ENCODE measurements around the gene TAAR2. TPM values are rescaled to one million over a fixed set of nuclear protein-coding genes. Genes with fewer than 3 reads are reported as not detected.

Gene TAAR2
- total and polyA plus RNA-seq, 2 donors (not counting 1 experiment from before 2014, with no cell fraction given) = not detected

GRCh38 chr6:132634796-132635195 is 10.7 kb upstream of the TAAR2 start:
- DNase-seq (ENCODE audit: low read depth in 2 of 2) = no peak
- Histone ChIP-seq H3K4me1 (ENCODE audit: control insufficient read depth, extremely low read depth, insufficient read depth, low read length) (no peaks in the 10 kb centered on the region), H3K27me3 (ENCODE audit: control insufficient read depth, insufficient read depth, low read length) (no peaks in the 10 kb centered on the region), H3K9me3 (ENCODE audit: control insufficient read depth, insufficient read depth, low read depth, low read length) (no peaks in the 10 kb centered on the region), H3K36me3 (ENCODE audit: control insufficient read depth, insufficient read depth, low read length) (no peaks in the 10 kb centered on the region), H3K9ac (ENCODE audit: insufficient read depth, low read length) (no peak overlapping the region), H3K4me2 (ENCODE audit: extremely low read depth, insufficient read depth, low read length) (no peak overlapping the region), H3K4me3 (replicated peaks in 1 of 4; ENCODE audit: control extremely low read depth in 1 of 4, insufficient read depth in 1 of 4, low read depth in 3 of 4, low read length in 4 of 4) (no peak overlapping the region), H2AFZ (ENCODE audit: low read length) (no peak overlapping the region), H4K20me1 (ENCODE audit: control insufficient read depth, extremely low read depth, insufficient read depth, low read length) (no peaks in the 10 kb centered on the region), H3K79me2 (ENCODE audit: control insufficient read depth, insufficient read depth, low read length) (no peaks in the 10 kb centered on the region), H3K27ac (ENCODE audit: insufficient read depth, low read length) (no peak overlapping the region)
- TF ChIP-seq CTCF (conservative IDR thresholded peaks at IDR 0.05 in 1 of 2, IDR thresholded peaks at IDR 0.05 in 1 of 2; ENCODE audit: low read depth in 1 of 2, low read length in 2 of 2) (no peak), EZH2 (IDR thresholded peaks at IDR 0.05; ENCODE audit: low read length, missing control alignments) (no peak)

- no peaks in the 10 kb centered on the region for H3K4me1 ChIP-seq (ENCODE audit: control insufficient read depth, extremely low read depth, insufficient read depth, low read length)
- no peaks in the 10 kb centered on the region for H3K79me2 ChIP-seq (ENCODE audit: control insufficient read depth, insufficient read depth, low read length)
- no peaks in the 10 kb centered on the region for H3K36me3 ChIP-seq (ENCODE audit: control insufficient read depth, insufficient read depth, low read length)
- H3K9ac ChIP-seq (ENCODE audit: insufficient read depth, low read length) = no peak overlapping the region
- DNase-seq (ENCODE audit: low read depth in 2 of 2) = no peak
- no peak overlapping the region for H3K27ac ChIP-seq (ENCODE audit: insufficient read depth, low read length)
- H3K27me3 ChIP-seq (ENCODE audit: control insufficient read depth, insufficient read depth, low read length) = peaks cover 3% of the 10 kb centered on the region
- H3K4me3 ChIP-seq (replicated peaks in 1 of 4; ENCODE audit: control extremely low read depth in 1 of 4, insufficient read depth in 1 of 4, low read depth in 3 of 4, low read length in 4 of 4) = no peak overlapping the region
- no peak overlapping the region for H2AFZ ChIP-seq (ENCODE audit: low read length)
- no peaks in the 10 kb centered on the region for H3K9me3 ChIP-seq (ENCODE audit: control insufficient read depth, insufficient read depth, low read depth, low read length)
- H4K20me1 ChIP-seq (ENCODE audit: control insufficient read depth, extremely low read depth, insufficient read depth, low read length) = no peaks in the 10 kb centered on the region
- no peak overlapping the region for H3K4me2 ChIP-seq (ENCODE audit: extremely low read depth, insufficient read depth, low read length)
- TF ChIP-seq CTCF (conservative IDR thresholded peaks at IDR 0.05 in 1 of 2, IDR thresholded peaks at IDR 0.05 in 1 of 2; ENCODE audit: low read depth in 1 of 2, low read length in 2 of 2) (no peak), EZH2 (IDR thresholded peaks at IDR 0.05; ENCODE audit: low read length, missing control alignments) (no peak)
Measured at GRCh38 chr6:132633362-132633761, 9.3 kb upstream of the TAAR2 start.

- H3K4me1 ChIP-seq (ENCODE audit: control insufficient read depth, extremely low read depth, insufficient read depth, low read length) = no peaks in the 10 kb centered on the region
- no peaks in the 10 kb centered on the region for H3K27me3 ChIP-seq (ENCODE audit: control insufficient read depth, insufficient read depth, low read length)
- H3K9me3 ChIP-seq (ENCODE audit: control insufficient read depth, insufficient read depth, low read depth, low read length) = no peaks in the 10 kb centered on the region
- H3K4me2 ChIP-seq (ENCODE audit: extremely low read depth, insufficient read depth, low read length) = no peak overlapping the region
- no peak overlapping the region for H3K4me3 ChIP-seq (replicated peaks in 1 of 4; ENCODE audit: control extremely low read depth in 1 of 4, insufficient read depth in 1 of 4, low read depth in 3 of 4, low read length in 4 of 4)
- TF ChIP-seq EZH2 (IDR thresholded peaks at IDR 0.05; ENCODE audit: low read length, missing control alignments) (no peak), CTCF (conservative IDR thresholded peaks at IDR 0.05 in 1 of 2, IDR thresholded peaks at IDR 0.05 in 1 of 2; ENCODE audit: low read depth in 1 of 2, low read length in 2 of 2) (no peak)
- H3K36me3 ChIP-seq (ENCODE audit: control insufficient read depth, insufficient read depth, low read length) = no peaks in the 10 kb centered on the region
- no peak overlapping the region for H2AFZ ChIP-seq (ENCODE audit: low read length)
- no peak overlapping the region for H3K9ac ChIP-seq (ENCODE audit: insufficient read depth, low read length)
- no peak for DNase-seq (ENCODE audit: low read depth in 2 of 2)
- no peaks in the 10 kb centered on the region for H4K20me1 ChIP-seq (ENCODE audit: control insufficient read depth, extremely low read depth, insufficient read depth, low read length)
- H3K27ac ChIP-seq (ENCODE audit: insufficient read depth, low read length) = no peak overlapping the region
- H3K79me2 ChIP-seq (ENCODE audit: control insufficient read depth, insufficient read depth, low read length) = no peaks in the 10 kb centered on the region
Measured at GRCh38 chr6:132623106-132623845, 799 bp downstream of the TAAR2 start.

Measured in fibroblast of lung (primary cell).